Keratinocyte (primary cell): ENCODE measurements around the gene ZNF418.

Experiments
- CTCF ChIP-seq, 3 experiments: IDR thresholded peaks in 1 of 3; conservative IDR thresholded peaks in 1 of 3; optimal IDR thresholded peaks in 1 of 3; 2 replicates in 2 of 3; 3 replicates in 1 of 3; pipeline versions ENCODE3 to v1.5.1; 2011; ENCODE audit warnings: low read length in 3 of 3, mild to moderate bottlenecking in 3 of 3, moderate library complexity in 2 of 3, control low read depth in 1 of 3, inconsistent platforms in 1 of 3; ENCODE audit not compliant: insufficient read depth in 2 of 3; ENCODE audit errors: extremely low read depth in 1 of 3
- EZH2 ChIP-seq: IDR thresholded peaks from one replicate; pipeline ENCODE4 v1.6.1; 2012; ENCODE audit warnings: inconsistent platforms, mild to moderate bottlenecking, low read length, moderate library complexity

- TF ChIP-seq CTCF (optimal IDR thresholded peaks at IDR 0.05 in 1 of 3, IDR thresholded peaks at IDR 0.05 in 1 of 3, conservative IDR thresholded peaks at IDR 0.05 in 1 of 3; ENCODE audit: extremely low read depth in 1 of 3, insufficient read depth in 2 of 3, low read length in 3 of 3) (no peak), EZH2 (no peak)
Observed at GRCh38 chr19:57947088-57947418, 11.9 kb upstream of the ZNF418 start.
